Mesendoderm (in vitro differentiated cells): ENCODE results near the gene EAF1.
"Not testable (repeated sequence)": the region's sequence is repeated elsewhere in the genome, so short reads cannot be mapped to it uniquely, and the experiment has no call there.

Experiments
- DNase-seq: peaks from one replicate; pipeline ENCODE4 v3.0.0; 2013
- H2AK5ac ChIP-seq: 2 replicates; pipeline ENCODE4 v1.6.1; 2013; ENCODE audit warnings: low read length, inconsistent platforms
- H2BK120ac ChIP-seq: 2 replicates; pipeline ENCODE4 v1.6.1; 2013; ENCODE audit warnings: low read depth, mild to moderate bottlenecking, low read length, moderate library complexity, mixed read lengths
- H2BK15ac ChIP-seq: replicated peaks from 2 replicates; pipeline ENCODE4 v1.6.1; 2013; ENCODE audit warnings: low read depth, mild to moderate bottlenecking, moderate library complexity
- H2BK5ac ChIP-seq: 2 replicates; pipeline ENCODE4 v1.6.1; 2013; ENCODE audit warnings: low read length, inconsistent platforms
- H3K18ac ChIP-seq: 2 replicates; pipeline ENCODE4 v1.6.1; 2013; ENCODE audit warnings: mild to moderate bottlenecking, low read length, mixed read lengths
- H3K23ac ChIP-seq: one replicate; pipeline ENCODE4 v1.6.1; 2013; ENCODE audit warnings: low read length
- H3K27ac ChIP-seq: 2 replicates; pipeline ENCODE4 v1.5.1; 2013; ENCODE audit warnings: low read depth, mild to moderate bottlenecking, inconsistent platforms, low read length, moderate library complexity
- H3K27me3 ChIP-seq: 2 replicates; pipeline ENCODE4 v1.6.1; 2013; ENCODE audit warnings: low read length, control low read depth, mild to moderate bottlenecking, inconsistent platforms; ENCODE audit not compliant: insufficient read depth, poor library complexity
- H3K36me3 ChIP-seq: 2 replicates; pipeline ENCODE4 v1.6.1; 2013; ENCODE audit warnings: low read length, inconsistent platforms; ENCODE audit not compliant: control insufficient read depth, insufficient read depth
- H3K4ac ChIP-seq: one replicate; pipeline ENCODE4 v1.6.1; 2013; ENCODE audit warnings: low read depth, mild to moderate bottlenecking, low read length, moderate library complexity
- H3K4me1 ChIP-seq: 2 replicates; pipeline ENCODE4 v1.6.1; 2013; ENCODE audit warnings: low read depth, low read length, inconsistent platforms; ENCODE audit not compliant: control insufficient read depth
- H3K4me2 ChIP-seq: 2 replicates; pipeline ENCODE4 v1.6.1; 2013; ENCODE audit warnings: low read length
- H3K4me3 ChIP-seq: 2 replicates; pipeline ENCODE4 v1.5.1; 2013; ENCODE audit warnings: mild to moderate bottlenecking, low read length
- H3K56ac ChIP-seq: one replicate; pipeline ENCODE4 v1.6.1; 2013; ENCODE audit warnings: low read length
- H3K79me1 ChIP-seq: 2 replicates; pipeline ENCODE4 v1.6.1; 2013; ENCODE audit warnings: low read length, inconsistent platforms
- H3K79me2 ChIP-seq: 2 replicates; pipeline ENCODE4 v1.6.1; 2013; ENCODE audit warnings: mild to moderate bottlenecking, low read length; ENCODE audit not compliant: control insufficient read depth, insufficient read depth
- H3K9ac ChIP-seq: 2 replicates; pipeline ENCODE4 v1.6.1; 2013; ENCODE audit warnings: low read length, inconsistent platforms
- H4K5ac ChIP-seq: one replicate; pipeline ENCODE4 v1.6.1; 2013; ENCODE audit warnings: low read length
- H4K8ac ChIP-seq: one replicate; pipeline ENCODE4 v1.6.1; 2013; ENCODE audit warnings: low read depth, mild to moderate bottlenecking, control low read depth, low read length, moderate library complexity
- WGBS: extraction: QIAGEN DNeasy Blood & Tissue Kit; methylation state at CpG from one replicate; pipeline ENCODE4 v1.1.7; 2013; ENCODE audit warnings: low lambda C conversion rate, missing lambda C conversion rate; ENCODE audit not compliant: insufficient coverage; ENCODE audit errors: extremely low coverage; 5-methylcytosine and 5-hydroxymethylcytosine counted together

EAF1 gene

DNA sequence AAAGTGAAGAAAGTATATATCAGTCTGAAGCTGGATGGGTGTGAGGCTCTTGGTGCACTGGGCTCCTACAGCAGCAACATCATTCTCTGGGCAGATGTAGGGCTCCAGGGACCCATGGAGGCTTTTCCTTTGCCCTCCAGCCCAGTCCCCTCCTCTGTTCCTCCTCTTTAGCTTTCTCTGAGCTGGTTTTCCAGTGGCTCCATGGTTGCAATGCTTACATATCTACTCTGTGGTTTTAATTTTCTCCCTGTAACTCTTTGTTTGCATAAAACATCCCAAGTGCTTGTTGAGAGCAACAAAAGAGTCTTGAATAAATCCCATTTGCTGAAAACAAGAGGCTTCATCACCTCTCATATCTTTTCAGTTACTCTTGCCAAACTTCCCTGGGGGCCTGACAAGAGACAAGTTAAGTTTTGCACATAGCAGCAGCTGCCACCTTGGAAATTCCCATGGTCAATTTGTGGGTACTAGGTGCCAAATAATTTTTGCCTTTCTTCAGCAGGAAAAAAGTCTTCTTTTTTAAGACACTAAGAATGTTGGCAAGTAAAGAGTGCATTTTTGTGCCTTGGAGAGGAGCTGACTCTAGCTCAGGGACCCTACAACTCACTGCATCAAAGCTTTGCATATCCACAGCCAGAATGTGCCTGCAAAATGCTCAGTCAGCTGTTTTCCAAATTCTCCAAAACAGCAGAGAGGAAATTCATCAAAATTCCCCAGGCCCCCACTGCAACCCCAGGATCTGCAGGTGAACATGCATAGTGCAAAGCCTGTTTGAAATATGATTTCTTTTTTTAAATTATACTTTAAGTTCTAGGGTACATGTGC is 52.2 kb downstream of the EAF1 start:
- H3K4me2 ChIP-seq, result no peak overlapping the region
- H2BK120ac ChIP-seq, result no peak overlapping the region
- H3K4me3 ChIP-seq, result no peak overlapping the region
- no peak overlapping the region for H3K9ac ChIP-seq
- H2AK5ac ChIP-seq, result no peak overlapping the region
- H3K18ac ChIP-seq, result no peak overlapping the region
- no peak for DNase-seq
- no peaks in the 10 kb centered on the region for H3K27me3 ChIP-seq
- no peak overlapping the region for H3K27ac ChIP-seq
- H2BK15ac ChIP-seq, result no peak overlapping the region
- no peak overlapping the region for H4K8ac ChIP-seq
- H3K23ac ChIP-seq, result no peak overlapping the region
- no peak overlapping the region for H2BK5ac ChIP-seq
- no peak overlapping the region for H3K4ac ChIP-seq
- no peak overlapping the region for H4K5ac ChIP-seq
- no peaks in the 10 kb centered on the region for H3K4me1 ChIP-seq
- H3K79me2 ChIP-seq, result no peaks in the 10 kb centered on the region
- no peaks in the 10 kb centered on the region for H3K79me1 ChIP-seq
- no peak overlapping the region for H3K56ac ChIP-seq
- no peaks in the 10 kb centered on the region for H3K36me3 ChIP-seq

DNA sequence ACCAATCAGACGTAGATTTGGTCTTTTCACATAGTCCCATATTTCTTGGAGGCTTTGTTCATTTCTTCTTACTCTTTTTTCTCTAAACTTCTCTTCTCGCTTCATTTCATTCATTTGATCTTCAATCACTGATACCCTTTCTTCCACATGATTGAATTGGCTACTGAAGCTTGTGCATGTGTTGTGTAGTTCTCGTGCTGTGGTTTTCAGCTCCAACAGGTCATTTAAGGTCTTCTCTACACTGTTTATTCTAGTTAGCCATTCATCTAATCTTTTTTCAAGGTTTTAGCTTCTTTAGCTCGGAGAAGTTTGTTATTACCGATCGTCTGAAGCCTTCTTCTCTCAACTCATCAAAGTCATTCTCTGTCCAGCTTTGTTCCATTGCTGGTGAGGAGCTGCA is 57.2 kb downstream of the EAF1 start:
- H2BK120ac ChIP-seq, H3K23ac ChIP-seq, H3K27me3 ChIP-seq, H3K9ac ChIP-seq, H3K18ac ChIP-seq, H2AK5ac ChIP-seq, H3K79me2 ChIP-seq, H2BK15ac ChIP-seq, H3K4me2 ChIP-seq, H3K27ac ChIP-seq, H3K36me3 ChIP-seq, H3K4ac ChIP-seq, H3K4me3 ChIP-seq, H3K79me1 ChIP-seq, H4K5ac ChIP-seq, DNase-seq, H2BK5ac ChIP-seq, H3K56ac ChIP-seq, H3K4me1 ChIP-seq, H4K8ac ChIP-seq: not testable (repeated sequence)
- WGBS, result no CpG with 5 or more reads among the region's 6 CpGs

DNA sequence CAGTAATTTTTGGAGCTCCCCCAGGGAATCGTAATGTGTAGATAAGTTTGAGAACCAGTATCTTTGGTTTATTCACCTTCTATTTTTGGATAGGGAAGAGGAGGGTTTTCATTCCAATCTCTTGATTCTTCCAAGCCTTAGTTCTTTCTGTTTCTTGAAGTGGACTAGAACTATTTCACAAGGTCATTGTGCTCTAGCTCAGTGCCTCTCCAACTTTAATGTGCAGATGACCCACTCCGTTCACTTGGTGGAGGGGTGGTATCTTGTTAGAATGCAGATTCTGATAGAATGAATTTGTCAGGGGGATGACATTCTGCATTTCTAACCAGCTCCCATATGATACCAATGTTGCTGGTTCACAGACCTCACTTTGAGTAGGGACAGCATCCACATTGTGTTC is 58.6 kb downstream of the EAF1 start:
- no peak for DNase-seq
- Histone ChIP-seq H3K4me1 (no peaks in the 10 kb centered on the region), H3K18ac (no peak overlapping the region), H3K27ac (no peak overlapping the region), H3K27me3 (no peaks in the 10 kb centered on the region), H2BK15ac (no peak overlapping the region), H3K79me1 (no peaks in the 10 kb centered on the region), H4K5ac (no peak overlapping the region), H3K4ac (no peak overlapping the region), H3K9ac (no peak overlapping the region), H3K79me2 (no peaks in the 10 kb centered on the region), H2BK5ac (no peak overlapping the region), H3K4me2 (no peak overlapping the region), H4K8ac (no peak overlapping the region), H3K23ac (no peak overlapping the region), H3K4me3 (no peak overlapping the region), H2AK5ac (no peak overlapping the region), H3K36me3 (no peaks in the 10 kb centered on the region), H3K56ac (no peak overlapping the region), H2BK120ac (no peak overlapping the region)
- WGBS, result no CpG with 5 or more reads among the region's 2 CpGs

DNA sequence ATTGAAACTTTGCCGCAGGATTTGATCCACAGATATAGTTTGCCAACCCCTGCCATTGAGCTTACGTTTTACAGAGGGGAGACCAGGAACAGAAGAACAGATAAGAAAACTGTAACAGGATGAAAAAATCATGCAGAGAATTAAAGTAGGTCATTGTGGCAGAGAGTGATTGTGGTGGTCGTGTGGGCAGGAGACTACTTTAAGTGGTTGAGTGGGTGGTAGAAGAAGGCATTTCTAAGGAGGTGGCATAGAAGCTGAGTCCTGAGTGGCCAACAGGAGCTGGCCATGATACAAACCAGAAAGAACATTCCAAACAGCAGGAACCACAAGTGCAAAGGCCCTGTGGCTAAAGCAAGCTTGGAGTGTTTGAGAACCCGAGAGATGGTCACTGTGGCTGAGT is 59.6 kb downstream of the EAF1 start:
- Histone ChIP-seq H2BK120ac (no peak overlapping the region), H3K9ac (no peak overlapping the region), H2AK5ac (no peak overlapping the region), H3K4me2 (no peak overlapping the region), H3K18ac (no peak overlapping the region), H3K27me3 (no peaks in the 10 kb centered on the region), H3K36me3 (no peaks in the 10 kb centered on the region), H3K23ac (no peak overlapping the region), H3K79me2 (no peaks in the 10 kb centered on the region), H3K4ac (no peak overlapping the region), H3K27ac (no peak overlapping the region), H3K79me1 (no peaks in the 10 kb centered on the region), H3K56ac (no peak overlapping the region), H3K4me1 (no peaks in the 10 kb centered on the region), H2BK5ac (no peak overlapping the region), H4K8ac (no peak overlapping the region), H4K5ac (no peak overlapping the region), H2BK15ac (no peak overlapping the region), H3K4me3 (no peak overlapping the region)
- WGBS, result no CpG with 5 or more reads among the region's 4 CpGs
- no peak for DNase-seq

DNA sequence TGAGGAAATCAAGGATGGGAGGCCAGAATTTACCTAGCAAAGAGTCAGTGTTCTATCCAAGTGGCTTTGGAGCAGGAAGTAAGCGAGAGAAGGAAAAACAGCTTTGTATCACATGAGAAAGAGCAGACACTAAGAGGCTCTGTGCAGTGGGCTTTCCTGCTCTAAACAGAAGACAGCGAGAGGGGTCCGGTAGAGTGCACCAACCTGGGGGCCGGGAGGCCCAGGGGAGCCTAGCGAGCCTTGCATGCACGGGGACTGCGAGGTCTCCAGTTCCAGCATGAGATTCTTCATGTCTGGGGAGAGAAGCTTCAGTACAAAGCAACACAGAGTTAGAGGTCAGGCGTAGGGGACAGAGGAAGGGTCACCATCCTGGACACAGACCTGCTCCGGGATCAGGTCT is 60.6 kb downstream of the EAF1 start:
- Histone ChIP-seq H4K5ac (no peak overlapping the region), H3K4me3 (no peak overlapping the region), H3K56ac (no peak overlapping the region), H3K27ac (no peak overlapping the region), H3K18ac (no peak overlapping the region), H3K79me2 (no peaks in the 10 kb centered on the region), H2BK15ac (no peak overlapping the region), H3K4ac (no peak overlapping the region), H2AK5ac (no peak overlapping the region), H4K8ac (no peak overlapping the region), H3K27me3 (no peaks in the 10 kb centered on the region), H3K36me3 (no peaks in the 10 kb centered on the region), H3K9ac (no peak overlapping the region), H3K4me2 (no peak overlapping the region), H3K23ac (no peak overlapping the region), H2BK120ac (no peak overlapping the region), H3K4me1 (no peaks in the 10 kb centered on the region), H3K79me1 (no peaks in the 10 kb centered on the region), H2BK5ac (no peak overlapping the region)
- no peak for DNase-seq
- no CpG with 5 or more reads among the region's 9 CpGs for WGBS

DNA sequence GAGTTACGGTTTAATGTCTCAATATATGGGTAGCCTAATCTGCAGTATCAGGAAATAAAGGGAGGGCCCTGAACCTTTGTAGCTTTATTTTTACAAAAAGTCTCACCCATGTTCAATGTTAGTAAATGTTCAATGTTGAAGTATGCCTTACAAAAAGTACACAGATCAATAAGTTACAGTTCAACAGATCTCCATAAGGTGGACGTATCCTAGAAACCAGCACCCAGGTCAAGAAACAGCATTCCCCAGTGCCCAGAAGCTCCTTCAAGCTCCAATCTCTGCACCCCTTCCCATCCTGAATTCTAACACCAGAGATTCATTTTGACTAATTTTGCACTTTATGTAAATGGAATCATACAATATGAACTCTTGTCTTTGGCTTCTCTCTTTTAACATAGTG is 62.8 kb downstream of the EAF1 start:
- Histone ChIP-seq H3K36me3 (no peaks in the 10 kb centered on the region), H3K23ac (no peak overlapping the region), H2BK15ac (no peak overlapping the region), H2BK120ac (no peak overlapping the region), H3K9ac (no peak overlapping the region), H3K4ac (no peak overlapping the region), H4K5ac (no peak overlapping the region), H3K79me1 (no peaks in the 10 kb centered on the region), H3K18ac (no peak overlapping the region), H3K27ac (no peak overlapping the region), H3K4me1 (no peaks in the 10 kb centered on the region), H4K8ac (no peak overlapping the region), H2BK5ac (no peak overlapping the region), H3K4me2 (no peak overlapping the region), H2AK5ac (no peak overlapping the region), H3K4me3 (no peak overlapping the region), H3K56ac (no peak overlapping the region), H3K79me2 (no peaks in the 10 kb centered on the region), H3K27me3 (no peaks in the 10 kb centered on the region)
- no peak for DNase-seq
- no CpG with 5 or more reads among the region's 2 CpGs for WGBS
